ENCODE results near the gene TLX1.

TLX1 gene

GRCh38 chr10:101112799-101113594 is 18.1 kb upstream of the TLX1 start:
- DNase-seq = no peak

GRCh38 chr10:101113890-101114403 is 17.2 kb upstream of the TLX1 start:
- no peak for DNase-seq

GRCh38 chr10:101114646-101115045 is 16.5 kb upstream of the TLX1 start:
- no peak for DNase-seq

- DNase-seq = no peak
Observed at GRCh38 chr10:101116754-101117153, 14.3 kb upstream of the TLX1 start.

- no peak for DNase-seq
Observed at GRCh38 chr10:101118031-101118430, 13.1 kb upstream of the TLX1 start.

- DNase-seq = no peak
Observed at GRCh38 chr10:101120520-101120883, 10.6 kb upstream of the TLX1 start.

GRCh38 chr10:101120884-101121653 is 10.0 kb upstream of the TLX1 start:
- DNase-seq = no peak

GRCh38 chr10:101121654-101122031 is 9.5 kb upstream of the TLX1 start:
- DNase-seq = no peak

GRCh38 chr10:101122270-101123084 is 8.6 kb upstream of the TLX1 start:
- DNase-seq = no peak

- DNase-seq = no peak
Observed at GRCh38 chr10:101123085-101123814, 7.8 kb upstream of the TLX1 start.

- DNase-seq = no peak
Observed at GRCh38 chr10:101123815-101124617, 7.1 kb upstream of the TLX1 start.

GRCh38 chr10:101124933-101125332 is 6.2 kb upstream of the TLX1 start:
- no peak for DNase-seq

- DNase-seq = no peak
Observed at GRCh38 chr10:101126684-101127628, 4.1 kb upstream of the TLX1 start.

- DNase-seq = no peak
Observed at GRCh38 chr10:101130141-101130540, 959 bp upstream of the TLX1 start.

GRCh38 chr10:101131962-101132635 is 999 bp downstream of the TLX1 start:
- DNase-seq = no peak

- DNase-seq = no peak
Observed at GRCh38 chr10:101132636-101133473, 1.8 kb downstream of the TLX1 start.

- no peak for DNase-seq
Observed at GRCh38 chr10:101133489-101134298, 2.6 kb downstream of the TLX1 start.
